ENCODE measurements around the gene SLC25A22.

- TF ChIP-seq CTCF (IDR thresholded peaks at IDR 0.05) = no peak
- no peak for TF ChIP-seq POLR2A (IDR thresholded peaks at IDR 0.05)
Measured at GRCh38 chr11:841981-842369, 43.9 kb upstream of the SLC25A22 start.

Measured in testis (tissue), 2 donors.